ENCODE measurements around the gene ARHGEF39. TPM values are rescaled to one million over a fixed set of nuclear protein-coding genes. Genes with fewer than 3 reads are reported as not detected.

Gene ARHGEF39
- total RNA-seq, 1 donor from 2014 or later = 5.5 TPM

DNA sequence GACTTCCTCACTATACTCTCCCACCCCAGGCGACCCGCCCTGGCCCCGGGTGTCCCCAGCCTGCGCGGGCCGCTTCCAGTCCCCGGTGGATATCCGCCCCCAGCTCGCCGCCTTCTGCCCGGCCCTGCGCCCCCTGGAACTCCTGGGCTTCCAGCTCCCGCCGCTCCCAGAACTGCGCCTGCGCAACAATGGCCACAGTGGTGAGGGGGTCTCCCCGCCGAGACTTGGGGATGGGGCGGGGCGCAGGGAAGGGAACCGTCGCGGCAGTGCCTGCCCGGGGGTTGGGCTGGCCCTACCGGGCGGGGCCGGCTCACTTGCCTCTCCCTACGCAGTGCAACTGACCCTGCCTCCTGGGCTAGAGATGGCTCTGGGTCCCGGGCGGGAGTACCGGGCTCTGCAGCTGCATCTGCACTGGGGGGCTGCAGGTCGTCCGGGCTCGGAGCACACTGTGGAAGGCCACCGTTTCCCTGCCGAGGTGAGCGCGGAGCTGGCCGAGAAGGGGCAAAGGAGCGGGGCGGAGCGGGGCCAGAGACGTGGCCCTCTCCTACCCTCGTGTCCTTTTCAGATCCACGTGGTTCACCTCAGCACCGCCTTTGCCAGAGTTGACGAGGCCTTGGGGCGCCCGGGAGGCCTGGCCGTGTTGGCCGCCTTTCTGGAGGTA, 10.9 kb upstream of the ARHGEF39 start:
- peak; percentile 67 for DNase-seq (ENCODE audit: low spot score)

DNA sequence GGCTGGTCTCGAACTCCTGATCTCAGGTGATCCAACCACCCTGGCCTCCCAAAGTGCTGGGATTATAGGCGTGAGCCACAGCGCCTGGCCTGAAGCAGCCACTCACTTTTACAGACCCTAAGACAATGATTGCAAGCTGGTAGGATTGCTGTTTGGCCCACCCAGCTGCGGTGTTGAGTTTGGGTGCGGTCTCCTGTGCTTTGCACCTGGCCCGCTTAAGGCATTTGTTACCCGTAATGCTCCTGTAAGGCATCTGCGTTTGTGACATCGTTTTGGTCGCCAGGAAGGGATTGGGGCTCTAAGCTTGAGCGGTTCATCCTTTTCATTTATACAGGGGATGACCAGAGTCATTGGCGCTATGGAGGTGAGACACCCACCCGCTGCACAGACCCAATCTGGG, 10.2 kb upstream of the ARHGEF39 start:
- DNase-seq (ENCODE audit: low spot score) = no peak

DNA sequence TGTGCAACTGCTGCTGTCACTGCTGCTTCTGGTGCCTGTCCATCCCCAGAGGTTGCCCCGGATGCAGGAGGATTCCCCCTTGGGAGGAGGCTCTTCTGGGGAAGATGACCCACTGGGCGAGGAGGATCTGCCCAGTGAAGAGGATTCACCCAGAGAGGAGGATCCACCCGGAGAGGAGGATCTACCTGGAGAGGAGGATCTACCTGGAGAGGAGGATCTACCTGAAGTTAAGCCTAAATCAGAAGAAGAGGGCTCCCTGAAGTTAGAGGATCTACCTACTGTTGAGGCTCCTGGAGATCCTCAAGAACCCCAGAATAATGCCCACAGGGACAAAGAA, 9.0 kb upstream of the ARHGEF39 start:
- DNase-seq (ENCODE audit: low spot score) = no peak

DNA sequence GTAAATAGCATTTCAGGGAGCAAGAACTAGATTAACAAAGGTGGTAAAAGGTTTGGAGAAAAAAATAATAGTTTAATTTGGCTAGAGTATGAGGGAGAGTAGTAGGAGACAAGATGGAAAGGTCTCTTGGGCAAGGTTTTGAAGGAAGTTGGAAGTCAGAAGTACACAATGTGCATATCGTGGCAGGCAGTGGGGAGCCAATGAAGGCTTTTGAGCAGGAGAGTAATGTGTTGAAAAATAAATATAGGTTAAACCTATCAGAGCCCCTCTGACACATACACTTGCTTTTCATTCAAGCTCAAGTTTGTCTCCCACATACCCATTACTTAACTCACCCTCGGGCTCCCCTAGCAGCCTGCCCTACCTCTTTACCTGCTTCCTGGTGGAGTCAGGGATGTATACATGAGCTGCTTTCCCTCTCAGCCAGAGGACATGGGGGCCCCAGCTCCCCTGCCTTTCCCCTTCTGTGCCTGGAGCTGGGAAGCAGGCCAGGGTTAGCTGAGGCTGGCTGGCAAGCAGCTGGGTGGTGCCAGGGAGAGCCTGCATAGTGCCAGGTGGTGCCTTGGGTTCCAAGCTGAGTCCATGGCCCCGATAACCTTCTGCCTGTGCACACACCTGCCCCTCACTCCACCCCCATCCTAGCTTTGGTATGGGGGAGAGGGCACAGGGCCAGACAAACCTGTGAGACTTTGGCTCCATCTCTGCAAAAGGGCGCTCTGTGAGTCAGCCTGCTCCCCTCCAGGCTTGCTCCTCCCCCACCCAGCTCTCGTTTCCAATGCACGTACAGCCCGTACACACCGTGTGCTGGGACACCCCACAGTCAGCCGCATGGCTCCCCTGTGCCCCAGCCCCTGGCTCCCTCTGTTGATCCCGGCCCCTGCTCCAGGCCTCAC, 8.4 kb upstream of the ARHGEF39 start, which contains the start of gene CA9:
CA9 (plus strand) TSS at position 797 of the 893 bp plus-strand sequence; CDS start at position 829, 32 bp downstream.
- DNase-seq (ENCODE audit: low spot score) = no peak

DNA sequence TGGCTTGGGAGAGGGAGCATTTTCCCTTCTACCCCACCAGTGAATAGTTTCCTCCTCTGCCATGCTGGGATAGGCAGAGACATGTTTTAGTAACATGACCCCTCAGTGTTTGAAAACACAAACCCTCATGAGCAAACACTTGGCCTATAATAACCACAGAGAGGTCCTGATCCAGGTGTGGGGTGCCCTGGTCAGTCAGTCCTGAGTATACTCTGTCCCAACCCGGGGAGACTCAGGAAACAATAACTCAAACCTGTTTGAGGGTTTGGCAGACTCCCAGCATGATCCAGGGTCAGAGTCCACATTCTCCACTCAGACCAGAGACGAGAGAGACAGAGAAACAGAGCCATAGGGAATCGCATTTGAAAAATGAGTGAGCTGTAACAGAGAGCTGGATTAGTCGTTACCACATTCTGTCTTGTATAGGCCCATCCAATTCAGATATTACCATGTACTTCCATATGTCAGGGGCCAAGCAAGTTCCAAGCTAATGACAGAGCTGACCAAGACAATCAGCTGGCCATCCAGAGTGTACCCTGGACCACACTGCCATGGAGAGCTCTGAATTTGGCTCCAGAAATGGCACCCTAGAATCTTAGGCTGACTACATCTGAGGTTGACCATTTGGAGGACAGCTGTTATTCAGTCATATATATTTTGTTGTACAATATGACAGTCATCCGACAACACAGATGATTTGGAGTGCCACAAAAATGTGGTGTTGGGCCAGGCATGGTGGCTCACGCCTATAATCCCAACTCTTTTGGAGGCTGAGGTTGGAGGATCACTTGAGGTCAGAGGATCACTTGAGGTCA, 4.5 kb upstream of the ARHGEF39 start:
- DNase-seq (ENCODE audit: low spot score) = no peak

DNA sequence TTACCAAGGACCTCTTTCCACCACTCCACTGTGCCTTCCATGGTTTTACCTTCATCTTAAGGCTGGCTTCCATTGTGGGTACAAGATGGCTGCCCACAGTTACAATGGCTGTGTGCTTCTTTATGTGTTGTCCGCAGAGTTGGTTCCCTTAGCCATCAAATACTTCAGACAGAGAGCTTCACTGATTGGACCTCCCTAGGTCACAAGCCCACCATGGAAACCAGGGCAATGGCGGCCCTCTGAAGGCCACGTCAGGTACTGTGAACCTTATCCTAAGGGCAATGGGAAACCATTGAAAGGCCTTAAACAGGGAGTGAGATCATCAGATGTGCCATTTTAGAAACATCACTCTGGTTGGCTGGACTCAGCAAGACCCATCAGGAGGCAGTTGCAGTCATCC, 2.9 kb upstream of the ARHGEF39 start:
- DNase-seq (ENCODE audit: low spot score) = no peak

DNA sequence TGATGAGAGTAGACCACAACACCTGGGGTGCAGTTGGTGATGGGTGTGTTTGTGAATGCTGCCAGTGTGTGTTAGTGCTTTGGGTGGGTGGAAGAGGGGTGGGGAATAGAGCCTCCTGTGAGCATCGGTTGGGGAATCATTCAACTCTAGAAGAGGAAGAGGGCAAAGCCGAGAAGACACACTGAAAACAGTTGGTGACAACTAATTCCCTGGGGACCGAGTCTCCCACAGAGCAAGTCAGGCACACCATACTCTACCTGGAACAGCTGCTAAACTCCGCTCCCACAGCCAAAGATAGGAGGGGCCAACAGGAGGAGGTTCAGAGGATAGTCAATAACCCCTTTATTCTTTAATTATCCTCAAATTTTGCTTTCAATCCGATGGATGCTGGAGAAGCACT, 1.6 kb upstream of the ARHGEF39 start:
- DNase-seq (ENCODE audit: low spot score) = no peak

DNA sequence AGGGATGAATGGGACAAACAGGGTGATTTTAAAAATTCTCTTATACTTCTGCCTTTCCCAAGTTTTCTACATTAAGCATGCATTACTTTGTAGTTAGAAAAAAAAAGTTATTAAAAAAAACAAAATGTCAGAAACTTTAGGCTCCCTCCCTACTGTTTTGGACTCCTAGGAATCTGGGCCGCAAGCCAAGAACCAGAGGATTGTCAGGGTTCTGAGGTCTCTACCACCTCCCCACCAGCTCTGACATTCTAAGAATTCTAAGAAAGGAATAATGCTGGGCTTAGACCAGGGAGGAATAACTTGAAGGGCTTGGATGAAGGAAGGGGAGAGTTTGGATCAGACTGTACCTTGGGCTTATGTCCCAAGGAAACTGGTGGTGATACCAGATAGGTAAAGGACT, 1.1 kb upstream of the ARHGEF39 start:
- DNase-seq (ENCODE audit: low spot score) = peak; percentile 56

DNA sequence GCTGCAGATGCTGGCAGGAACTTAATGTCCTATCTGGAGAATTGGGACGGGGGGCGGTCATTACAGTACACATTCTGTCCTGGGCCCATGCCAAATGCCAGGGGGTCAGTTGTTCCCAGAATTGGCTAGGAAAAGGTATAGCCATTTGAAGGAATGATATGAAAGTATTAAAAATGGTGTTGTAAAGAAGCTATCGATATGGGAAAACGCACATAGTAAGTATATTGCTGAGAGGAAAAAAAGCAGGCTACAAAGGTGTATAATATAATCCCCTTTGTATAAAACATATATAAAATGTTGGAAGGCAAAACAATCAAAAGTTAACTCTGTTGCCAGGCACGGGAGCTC, 450 bp upstream of the ARHGEF39 start:
- no peak for DNase-seq (ENCODE audit: low spot score)

DNA sequence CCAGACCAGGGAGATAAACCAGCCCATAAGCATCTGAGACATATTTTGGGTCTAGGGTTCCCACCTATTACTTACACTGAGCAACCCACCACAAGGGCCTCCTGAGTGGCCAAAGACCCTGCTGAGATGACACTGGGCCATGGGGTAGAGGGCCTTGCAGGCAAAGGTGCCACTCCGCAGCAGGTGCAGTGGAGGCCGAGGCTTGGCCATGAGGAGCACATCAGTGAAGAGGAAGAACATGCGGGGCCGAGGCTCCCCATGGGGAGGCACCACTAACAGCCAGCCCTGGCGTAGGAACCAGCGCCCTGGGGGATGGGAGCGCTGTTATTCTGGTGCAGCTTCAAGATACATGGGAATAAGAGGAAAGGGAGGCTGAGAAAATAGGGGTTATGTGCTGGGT, 2.6 kb downstream of the ARHGEF39 start:
- no peak for DNase-seq (ENCODE audit: low spot score)

DNA sequence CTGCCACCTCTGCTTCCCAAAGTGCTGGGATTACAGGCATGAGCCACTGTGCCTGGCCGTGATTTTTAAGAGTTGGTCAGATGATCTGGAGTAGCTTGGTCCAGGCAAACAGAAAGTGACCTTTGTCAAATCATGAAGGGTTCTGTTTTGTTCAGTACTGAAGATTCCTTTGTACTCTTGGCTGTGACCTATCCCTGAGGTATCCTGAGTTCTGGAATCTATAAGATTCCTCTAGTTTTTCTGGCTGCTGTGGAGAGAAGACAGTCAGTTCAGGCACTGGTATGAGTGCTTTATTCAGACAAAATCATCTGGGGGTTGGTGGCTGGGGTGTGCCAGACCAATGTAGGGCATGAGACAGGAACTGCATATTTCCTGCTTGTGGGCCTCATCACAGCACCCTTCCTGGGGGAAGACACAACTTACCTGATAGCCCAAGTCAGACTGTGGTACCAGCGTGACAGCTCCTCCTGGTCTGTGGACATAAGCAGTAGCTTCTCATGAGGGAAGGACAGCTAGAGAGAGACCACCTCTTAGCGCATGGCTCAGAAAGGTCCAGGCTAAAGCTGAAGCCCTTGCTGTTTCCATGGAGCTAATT, 3.1 kb downstream of the ARHGEF39 start:
- no peak for DNase-seq (ENCODE audit: low spot score)

DNA sequence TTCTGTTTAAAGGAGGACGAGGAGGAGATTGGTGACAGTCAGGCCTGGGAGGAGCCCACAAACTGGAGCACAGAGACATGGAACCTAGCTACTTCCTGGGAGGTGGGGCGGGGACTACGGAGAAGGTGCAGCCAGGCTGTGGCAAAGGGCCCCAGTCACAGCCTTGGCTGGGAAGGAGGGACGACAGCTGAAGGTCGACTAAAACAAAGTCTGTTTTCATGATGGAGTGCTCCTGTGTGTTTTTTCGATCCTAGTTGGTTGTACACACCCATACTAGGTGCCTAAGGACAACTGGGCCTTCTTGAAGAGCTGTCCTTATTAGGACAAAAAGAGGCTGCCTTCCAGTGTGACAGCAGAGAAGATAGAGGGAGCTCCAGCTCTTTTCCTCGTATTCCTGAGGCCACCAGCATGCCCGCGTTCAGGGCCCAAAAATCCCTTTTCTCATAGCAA, 4.0 kb downstream of the ARHGEF39 start:
- peak; percentile 51 for DNase-seq (ENCODE audit: low spot score)

DNA sequence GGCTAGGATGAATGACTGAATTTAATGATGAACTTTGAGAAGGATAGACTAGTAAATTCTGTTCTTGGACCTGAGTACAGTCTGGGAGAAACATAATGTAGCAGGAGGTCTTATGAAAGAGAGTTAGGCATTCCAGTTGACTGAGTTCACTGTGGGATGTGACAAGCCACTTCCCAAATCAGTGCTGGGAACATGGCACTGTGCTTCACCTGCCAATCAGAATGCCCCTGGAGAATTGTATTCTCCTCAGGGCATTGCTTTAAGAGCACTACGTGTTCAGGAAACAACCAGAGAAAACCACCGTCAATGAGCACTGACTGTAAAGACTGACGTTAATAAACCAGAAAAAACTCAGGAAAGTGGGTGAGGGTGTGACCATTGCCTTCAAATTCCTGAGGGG, 5.7 kb downstream of the ARHGEF39 start:
- peak; percentile 34 for DNase-seq (ENCODE audit: low spot score)

DNA sequence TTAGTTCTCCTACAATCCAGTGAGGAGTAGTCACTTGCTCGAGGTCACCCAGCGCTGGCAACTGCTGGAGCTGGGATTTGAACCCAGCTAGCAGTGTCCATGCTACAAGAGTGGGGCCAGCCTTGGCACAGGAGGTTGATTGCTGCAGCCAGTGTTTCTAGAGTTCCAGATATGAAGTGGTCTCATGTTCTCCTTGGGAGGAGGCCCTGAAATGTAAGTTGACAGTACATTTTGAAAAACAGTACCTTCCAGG, 6.1 kb downstream of the ARHGEF39 start:
- peak; percentile 37 for DNase-seq (ENCODE audit: low spot score)

DNA sequence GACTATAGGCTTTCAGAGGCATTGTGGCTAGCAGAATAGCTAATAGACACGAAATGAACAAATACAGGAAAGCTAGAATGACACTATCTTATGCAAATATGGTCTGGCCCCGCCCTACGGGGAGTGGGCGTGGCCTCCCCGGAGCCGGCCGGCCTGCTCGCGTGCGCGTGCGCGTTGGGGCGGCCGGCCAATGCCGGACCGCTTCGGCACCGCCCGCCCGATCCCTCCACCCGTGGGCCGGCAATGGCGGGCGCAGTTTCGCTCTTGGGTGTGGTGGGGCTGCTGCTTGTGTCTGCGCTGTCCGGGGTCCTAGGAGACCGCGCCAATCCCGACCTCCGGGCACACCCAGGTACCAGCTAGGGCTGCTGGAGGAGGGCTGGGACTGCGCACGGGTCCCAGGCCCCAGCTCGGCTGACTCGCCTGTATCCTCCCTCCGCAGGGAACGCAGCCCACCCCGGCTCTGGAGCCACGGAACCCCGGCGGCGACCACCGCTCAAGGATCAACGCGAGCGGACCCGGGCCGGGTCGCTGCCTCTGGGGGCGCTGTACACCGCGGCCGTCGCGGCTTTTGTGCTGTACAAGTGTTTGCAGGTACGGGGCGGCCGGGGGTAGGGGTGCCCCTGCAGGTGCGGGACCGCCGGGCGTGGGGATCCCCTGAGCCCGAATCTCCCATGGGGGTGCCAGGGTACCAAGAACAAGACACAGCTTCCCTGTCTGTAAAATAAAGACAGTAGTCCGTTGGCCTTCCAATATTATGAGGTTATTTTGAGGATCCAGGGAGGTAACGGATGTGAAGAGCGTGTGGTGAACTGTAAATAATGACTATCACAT, 6.6 kb downstream of the ARHGEF39 start, which contains the start of gene CCDC107:
CCDC107 (plus strand) TSS at position 156 of the 831 bp plus-strand sequence; CDS start at position 244, 88 bp downstream.
- peak; percentile 95 for DNase-seq (ENCODE audit: low spot score)

DNA sequence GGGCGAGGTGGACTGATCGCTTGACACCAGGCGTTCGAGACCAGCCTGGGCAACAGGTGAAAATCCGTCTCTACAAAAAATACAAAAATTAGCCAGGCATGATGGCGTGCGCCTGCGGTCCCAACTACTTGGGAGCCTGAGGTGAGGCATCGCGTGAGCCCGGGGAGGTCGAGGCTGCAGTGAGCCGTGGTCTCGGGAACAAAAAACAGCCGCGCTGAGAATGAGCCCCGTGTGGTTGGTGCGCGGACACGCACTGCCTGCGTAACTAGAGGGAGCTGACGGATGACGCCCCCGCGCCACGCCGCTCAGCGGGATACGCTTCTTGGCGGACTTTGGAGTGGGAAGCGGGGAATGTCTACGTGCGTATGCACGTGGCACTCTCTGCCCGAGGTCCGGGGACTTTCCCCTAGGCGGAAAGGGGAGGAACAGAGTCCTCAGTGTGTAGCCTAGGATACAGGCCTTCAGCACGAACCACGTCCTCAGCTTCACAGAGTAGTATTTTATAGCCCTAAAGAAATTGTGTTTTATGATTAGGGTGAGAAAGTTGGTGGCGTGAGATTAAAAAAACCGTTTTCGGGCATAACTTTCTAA, 7.4 kb downstream of the ARHGEF39 start, which contains the start of gene RMRP:
RMRP (minus strand) TSS at position 474 of the 591 bp plus-strand sequence.
- peak; percentile 100 for DNase-seq (ENCODE audit: low spot score)

DNA sequence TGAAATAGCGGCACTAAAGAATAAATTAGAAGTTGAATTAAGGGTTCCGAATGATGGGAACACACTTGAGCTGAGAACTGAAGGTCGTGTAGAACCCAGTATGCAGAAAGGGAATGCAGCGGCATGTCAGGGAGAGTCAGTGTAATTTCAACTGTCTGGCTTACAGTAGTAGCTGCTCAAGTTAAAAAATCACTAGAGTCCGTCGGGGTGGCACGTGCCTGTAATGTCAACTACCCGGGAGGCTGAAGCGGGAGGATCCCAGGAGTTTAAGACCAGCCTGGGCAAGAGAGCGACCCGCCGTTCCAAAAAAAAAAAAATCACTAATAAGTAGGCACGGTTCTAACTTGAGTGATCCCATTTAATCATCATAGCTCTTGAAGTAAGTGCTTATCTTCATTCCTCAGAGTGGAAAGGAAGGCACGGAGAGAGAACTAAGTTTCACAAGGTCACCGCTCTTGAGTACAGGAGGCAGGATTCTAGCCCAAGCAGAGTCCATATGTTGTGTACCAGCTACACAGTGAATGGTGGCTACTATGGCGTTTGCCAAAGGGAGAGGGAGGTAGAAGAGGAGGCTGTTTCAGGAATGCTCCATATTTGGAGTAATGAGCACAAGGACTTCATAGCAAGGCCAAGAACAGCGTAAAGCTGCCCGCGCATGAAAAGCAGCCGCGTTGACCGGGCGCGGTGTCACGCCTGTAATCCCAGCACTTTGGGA, 8.0 kb downstream of the ARHGEF39 start:
- peak; percentile 70 for DNase-seq (ENCODE audit: low spot score)

DNA sequence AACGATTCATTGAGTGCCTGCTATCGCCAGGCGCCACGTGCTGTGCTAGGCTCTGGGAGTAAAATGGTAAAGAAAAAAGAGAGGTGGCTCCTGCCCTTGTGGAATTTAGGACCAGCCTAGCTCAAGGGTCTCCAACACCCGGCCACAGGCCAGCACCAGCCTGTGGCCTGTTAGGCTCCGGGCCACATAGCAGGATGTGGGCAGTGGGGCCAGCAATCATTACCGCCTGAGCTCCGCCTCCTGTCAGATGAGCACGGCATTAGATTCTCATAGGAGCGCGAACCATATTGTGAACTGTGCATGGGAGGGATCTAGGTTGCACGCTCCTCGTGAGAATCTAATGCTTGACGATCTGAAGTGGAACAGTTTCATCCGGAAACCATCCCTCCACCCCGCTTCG, 8.6 kb downstream of the ARHGEF39 start:
- DNase-seq (ENCODE audit: low spot score) = no peak

DNA sequence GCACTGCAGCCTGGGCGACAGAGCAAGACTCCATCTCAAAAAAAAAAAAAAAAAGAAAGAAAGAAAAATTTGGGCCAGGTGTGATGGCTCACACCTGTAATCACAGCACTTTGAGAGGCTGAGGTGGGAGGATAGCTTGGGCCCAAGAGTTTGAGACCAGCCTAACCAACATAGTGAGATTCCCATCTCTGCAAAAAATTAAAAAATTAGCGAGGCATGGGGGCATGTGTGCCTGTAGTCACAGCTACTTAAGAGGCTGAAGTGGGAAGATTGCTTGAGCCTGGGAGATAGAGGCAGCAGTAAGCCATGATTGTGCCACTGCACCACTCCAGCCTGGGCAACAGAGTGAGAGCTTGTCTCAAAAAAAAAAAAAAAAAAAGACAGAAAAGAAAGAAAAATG, 11.4 kb downstream of the ARHGEF39 start:
- DNase-seq (ENCODE audit: low spot score) = no peak

DNA sequence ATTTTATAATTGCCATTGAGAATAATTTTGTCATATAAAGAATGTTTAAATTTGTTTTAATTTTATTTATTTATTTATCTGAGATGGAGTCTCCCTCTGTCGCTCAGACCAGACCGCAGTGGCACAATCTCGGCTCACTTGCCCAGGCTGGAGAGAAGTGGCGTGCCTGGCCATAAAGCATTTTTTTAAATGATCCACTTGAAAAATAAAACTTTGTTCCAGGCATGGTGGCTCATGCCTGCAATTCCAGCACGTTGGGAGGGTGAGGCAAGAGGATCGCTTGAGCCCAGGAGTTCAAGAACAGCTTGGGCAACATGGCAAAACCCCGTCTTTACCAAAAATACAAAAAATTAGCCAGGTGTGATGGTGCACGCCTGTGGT, 12.2 kb downstream of the ARHGEF39 start:
- no peak for DNase-seq (ENCODE audit: low spot score)

Data from umbilical cord (tissue), 2 donors.